Renal pelvis (tissue), 4 donors: ENCODE data around the gene SLC4A7. TPM values are rescaled to one million over a fixed set of nuclear protein-coding genes. Genes with fewer than 3 reads are reported as not detected.

Experiments used
- DNase-seq: peaks from one replicate; pipeline ENCODE4 v3.0.0-alpha.2; 2013
- polyA plus RNA-seq, 3 donors: library from polyadenylated mRNA; unstranded; fragments of 120-200 nt; gene quantifications; one replicate each; pipeline ENCODE4 v1.2.1, GENCODE V29; 2013; ENCODE audit not compliant: insufficient read length in 3 of 3

The SLC4A7 gene
- polyA plus RNA-seq, 3 donors: 20.5 to 29.9 (median 27.5) TPM

- no peak for DNase-seq
Observed at GRCh38 chr3:27325419-27325818, 158.8 kb downstream of the SLC4A7 start.

GRCh38 chr3:27324686-27325085 lies 159.5 kb downstream of the SLC4A7 start:
- no peak for DNase-seq

GRCh38 chr3:27323087-27323570 lies 161.1 kb downstream of the SLC4A7 start:
- DNase-seq: no peak

Other genes with a start within 250 kb of the SLC4A7 start
- 1 to 10 TPM; 1.7 to 2.8 (median 2.2) TPM for gene NEK10, start 115.0 kb downstream of the SLC4A7 start, polyA plus RNA-seq
- gene EOMES, start 237.9 kb upstream of the SLC4A7 start, polyA plus RNA-seq: under 1 TPM; 0.13 to 0.25 (median 0.14) TPM